AG04449 (cell line): ENCODE results near the gene PIGV.
"Not testable (repeated sequence)": the region's sequence is repeated elsewhere in the genome, so short reads cannot be mapped to it uniquely, and the experiment has no call there.

ENCODE experiments used
- CTCF ChIA-PET: fragments of 350-600 bp; formaldehyde crosslinking; extraction: SDS; loops from one replicate; lab custom pipeline; 2021; ENCODE audit warnings: antibody characterized with exemption; lab: Yijun Ruan, JAX
- POLR2A ChIA-PET: fragments of 400-600, 350-600 bp; formaldehyde crosslinking; extraction: SDS; loops from one replicate; lab custom pipeline; 2020; ENCODE audit warnings: antibody characterized with exemption, inconsistent platforms; lab: Yijun Ruan, JAX
- DNase-seq: peaks from one replicate; pipeline ENCODE4 v3.0.0-alpha.2; 2010; ENCODE audit warnings: low read depth, low spot score
- H3K4me3 ChIP-seq: 2 replicates; pipeline ENCODE4 v1.5.1; 2011; ENCODE audit warnings: low read depth, mild to moderate bottlenecking, control low read depth, low read length
- TF ChIP-seq, protein P1 (sequence below): IDR thresholded peaks from one replicate; pipeline ENCODE4 v1.5.1; 2011; ENCODE audit warnings: mild to moderate bottlenecking, moderate library complexity, low read length, control low read depth, inconsistent platforms; ENCODE audit not compliant: insufficient read depth; ENCODE audit errors: missing control alignments

Gene PIGV

DNA sequence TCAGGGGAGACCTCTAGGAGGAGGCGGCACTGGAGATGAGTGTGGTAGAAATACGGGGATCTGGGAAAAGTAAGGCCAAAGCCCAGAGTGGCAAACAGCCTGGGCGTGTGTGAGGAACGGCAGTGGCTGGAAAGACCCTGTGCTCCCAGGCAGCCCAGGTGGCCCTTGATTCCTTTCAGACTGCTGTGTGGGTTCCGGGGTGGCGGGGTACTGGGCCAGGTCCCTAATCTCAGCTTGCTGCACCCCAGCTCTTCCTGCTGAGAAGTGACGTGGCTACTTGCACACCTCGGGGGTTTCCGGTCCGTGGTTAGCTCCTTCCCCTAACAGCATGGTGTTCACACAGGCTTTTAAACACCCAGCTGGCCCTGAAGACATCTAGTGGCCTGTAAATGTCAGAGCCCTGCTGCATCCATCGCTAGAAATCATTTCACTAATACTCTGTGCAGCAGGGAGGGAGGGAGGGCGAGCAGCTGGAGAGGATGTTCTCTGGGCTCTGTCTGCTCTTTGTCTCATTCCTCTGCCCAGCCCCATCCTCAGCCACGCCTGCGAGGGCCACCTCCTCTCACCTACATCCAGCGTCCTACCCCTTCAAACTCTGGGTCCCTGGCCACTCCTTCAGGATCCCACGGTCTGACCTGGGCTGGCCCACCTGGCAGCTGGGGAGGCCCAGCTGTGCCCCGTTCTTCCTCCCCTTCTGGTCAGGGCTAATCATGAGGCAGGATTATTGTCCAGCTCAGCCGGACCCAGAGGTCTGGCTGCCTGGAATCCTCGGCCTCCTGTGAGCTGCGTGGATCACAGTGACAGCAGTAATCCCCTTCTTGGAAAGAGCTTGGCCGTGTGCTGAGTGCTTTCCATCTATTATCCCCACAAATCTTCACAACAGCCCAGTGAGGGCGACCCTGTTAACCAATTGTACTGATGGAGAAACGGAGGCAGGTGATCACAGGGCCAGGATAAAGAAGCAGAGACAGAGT, 46.0 kb downstream of the PIGV start:
- POLR2A ChIA-PET = no interaction called here
- TF ChIP-seq, protein P1, sequence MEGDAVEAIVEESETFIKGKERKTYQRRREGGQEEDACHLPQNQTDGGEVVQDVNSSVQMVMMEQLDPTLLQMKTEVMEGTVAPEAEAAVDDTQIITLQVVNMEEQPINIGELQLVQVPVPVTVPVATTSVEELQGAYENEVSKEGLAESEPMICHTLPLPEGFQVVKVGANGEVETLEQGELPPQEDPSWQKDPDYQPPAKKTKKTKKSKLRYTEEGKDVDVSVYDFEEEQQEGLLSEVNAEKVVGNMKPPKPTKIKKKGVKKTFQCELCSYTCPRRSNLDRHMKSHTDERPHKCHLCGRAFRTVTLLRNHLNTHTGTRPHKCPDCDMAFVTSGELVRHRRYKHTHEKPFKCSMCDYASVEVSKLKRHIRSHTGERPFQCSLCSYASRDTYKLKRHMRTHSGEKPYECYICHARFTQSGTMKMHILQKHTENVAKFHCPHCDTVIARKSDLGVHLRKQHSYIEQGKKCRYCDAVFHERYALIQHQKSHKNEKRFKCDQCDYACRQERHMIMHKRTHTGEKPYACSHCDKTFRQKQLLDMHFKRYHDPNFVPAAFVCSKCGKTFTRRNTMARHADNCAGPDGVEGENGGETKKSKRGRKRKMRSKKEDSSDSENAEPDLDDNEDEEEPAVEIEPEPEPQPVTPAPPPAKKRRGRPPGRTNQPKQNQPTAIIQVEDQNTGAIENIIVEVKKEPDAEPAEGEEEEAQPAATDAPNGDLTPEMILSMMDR = no peak
- no peak overlapping the region for H3K4me3 ChIP-seq
- no peak for DNase-seq
- CTCF ChIA-PET = interaction anchor here (1.2 to 1.9 kb wide), 4 partner anchors 8 to 236 kb away, joined by 3 to 10 read pairs (median 4); partner anchors contain the start of gene ZDHHC18

DNA sequence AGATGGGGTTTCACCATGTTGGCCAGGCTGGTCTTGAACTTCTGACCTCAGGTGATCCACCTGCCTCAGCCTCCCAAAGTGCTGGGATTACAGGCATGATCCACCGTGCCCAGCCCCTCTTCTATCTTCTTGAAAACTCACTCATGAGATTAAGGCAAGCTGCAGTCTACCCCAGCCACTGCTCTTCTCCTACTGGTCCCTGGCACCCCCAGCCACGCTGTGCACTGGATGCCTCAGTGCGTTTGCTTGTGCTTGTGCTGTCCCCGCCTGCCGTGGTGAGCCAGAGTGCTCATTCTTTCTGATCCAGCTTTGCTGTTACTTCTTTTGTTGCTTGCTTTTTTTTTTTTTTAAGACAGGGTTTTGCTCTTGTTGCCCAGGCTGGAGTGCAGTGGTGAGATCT, 49.9 kb downstream of the PIGV start:
- POLR2A ChIA-PET, DNase-seq, H3K4me3 ChIP-seq: not testable (repeated sequence)
- CTCF ChIA-PET = interaction anchor here (0.8 to 1.2 kb wide), 2 partner anchors 10 to 41 kb away, joined by 3 read pairs; no protein-coding TSS in a partner anchor

DNA sequence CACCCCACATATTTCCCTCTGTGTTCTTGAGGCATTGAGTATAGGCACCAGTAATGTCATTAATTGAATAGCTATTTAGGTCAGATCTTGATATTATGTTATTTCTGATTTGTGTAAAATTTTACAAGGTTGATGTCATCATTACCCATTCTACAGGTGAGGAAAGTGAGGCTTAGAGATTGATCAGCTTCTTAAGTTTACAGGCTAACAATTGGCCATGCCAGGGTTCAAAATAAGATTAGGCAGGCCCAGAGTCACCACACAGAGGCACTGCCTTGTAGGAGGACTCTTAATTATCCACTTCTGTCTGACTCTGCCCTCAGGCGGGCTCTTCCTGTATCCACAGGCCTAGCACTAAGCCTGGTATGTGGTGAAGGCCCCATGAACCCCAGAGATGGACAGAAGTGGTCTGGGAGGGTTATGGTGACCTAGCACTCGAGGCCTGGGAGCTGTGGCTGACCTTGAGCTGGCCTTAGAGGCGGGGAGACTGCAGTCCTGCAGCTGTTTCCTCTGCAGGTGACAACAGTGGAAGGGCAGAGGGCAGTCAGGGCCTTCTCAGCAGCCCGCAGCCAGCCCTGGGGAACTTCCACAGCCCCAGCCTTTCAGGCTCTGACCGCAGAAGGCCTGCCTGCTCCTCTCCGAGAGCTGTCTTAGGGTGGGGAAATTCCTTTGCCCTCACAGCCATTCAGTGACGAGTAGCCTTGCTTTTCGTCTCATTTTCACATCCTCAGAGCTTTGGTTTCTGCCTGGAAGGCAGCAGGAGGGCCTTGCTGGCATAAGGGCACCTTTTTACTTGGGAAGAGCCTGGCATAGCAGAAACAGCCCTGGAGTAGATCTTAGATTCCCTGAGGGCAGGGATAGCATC, 51.0 kb downstream of the PIGV start:
- DNase-seq = no peak
- TF ChIP-seq, protein P1 = no peak
- no peak overlapping the region for H3K4me3 ChIP-seq
- ChIA-PET CTCF (interaction anchor here (0.8 to 1.5 kb wide), 4 partner anchors 29 to 244 kb away, joined by 3 read pairs; no protein-coding TSS in a partner anchor), POLR2A (no interaction called here)

DNA sequence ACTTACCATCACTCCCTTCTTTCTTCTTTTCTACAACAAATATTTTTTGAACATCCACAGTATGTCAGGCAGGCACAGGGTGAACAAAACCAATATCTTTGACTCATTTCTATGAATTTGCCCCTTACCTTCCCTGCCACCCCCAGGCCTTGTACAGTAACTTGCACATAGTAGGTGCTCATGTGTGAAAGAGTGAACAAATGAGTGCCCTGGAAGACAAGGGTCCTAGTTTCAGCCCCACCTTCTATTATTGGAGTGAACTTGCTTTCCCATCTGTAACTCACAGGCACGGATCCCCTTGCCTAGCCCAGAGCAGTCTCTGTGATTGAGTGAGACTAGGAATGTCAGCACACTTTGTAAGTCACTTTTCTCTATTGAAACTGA, 51.6 kb downstream of the PIGV start:
- ChIA-PET CTCF (interaction anchor here (1.1 to 1.5 kb wide), 2 partner anchors 29 to 42 kb away, joined by 3 read pairs; no protein-coding TSS in a partner anchor), POLR2A (no interaction called here)
- TF ChIP-seq, protein P1 = no peak
- DNase-seq = no peak
- no peak overlapping the region for H3K4me3 ChIP-seq

DNA sequence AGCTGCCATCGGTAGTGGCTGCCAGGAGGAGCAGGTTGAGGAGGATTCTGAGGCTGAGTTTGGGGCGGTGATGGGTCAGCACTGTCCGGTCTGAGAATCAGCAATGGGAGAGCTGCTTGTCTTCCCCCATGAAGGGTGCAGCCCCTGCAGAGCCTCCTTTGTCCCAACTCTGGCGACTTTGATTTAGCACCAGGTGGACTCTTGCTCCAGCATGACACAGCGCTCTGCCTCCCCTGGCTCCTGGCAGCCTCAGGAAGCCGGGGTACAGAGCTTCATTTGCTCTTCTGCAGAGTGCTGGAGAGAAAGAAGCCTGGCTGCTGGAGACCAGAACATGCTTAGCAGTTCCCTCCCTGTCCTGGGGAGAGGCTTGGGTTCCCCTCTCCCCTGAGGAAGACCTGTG, 52.0 kb downstream of the PIGV start:
- no peak overlapping the region for H3K4me3 ChIP-seq
- TF ChIP-seq, protein P1 = no peak
- ChIA-PET CTCF (interaction anchor here (0.7 to 1.6 kb wide), 5 partner anchors 14 to 42 kb away, joined by 3 to 6 read pairs (median 3); no protein-coding TSS in a partner anchor), POLR2A (no interaction called here)
- DNase-seq = no peak

DNA sequence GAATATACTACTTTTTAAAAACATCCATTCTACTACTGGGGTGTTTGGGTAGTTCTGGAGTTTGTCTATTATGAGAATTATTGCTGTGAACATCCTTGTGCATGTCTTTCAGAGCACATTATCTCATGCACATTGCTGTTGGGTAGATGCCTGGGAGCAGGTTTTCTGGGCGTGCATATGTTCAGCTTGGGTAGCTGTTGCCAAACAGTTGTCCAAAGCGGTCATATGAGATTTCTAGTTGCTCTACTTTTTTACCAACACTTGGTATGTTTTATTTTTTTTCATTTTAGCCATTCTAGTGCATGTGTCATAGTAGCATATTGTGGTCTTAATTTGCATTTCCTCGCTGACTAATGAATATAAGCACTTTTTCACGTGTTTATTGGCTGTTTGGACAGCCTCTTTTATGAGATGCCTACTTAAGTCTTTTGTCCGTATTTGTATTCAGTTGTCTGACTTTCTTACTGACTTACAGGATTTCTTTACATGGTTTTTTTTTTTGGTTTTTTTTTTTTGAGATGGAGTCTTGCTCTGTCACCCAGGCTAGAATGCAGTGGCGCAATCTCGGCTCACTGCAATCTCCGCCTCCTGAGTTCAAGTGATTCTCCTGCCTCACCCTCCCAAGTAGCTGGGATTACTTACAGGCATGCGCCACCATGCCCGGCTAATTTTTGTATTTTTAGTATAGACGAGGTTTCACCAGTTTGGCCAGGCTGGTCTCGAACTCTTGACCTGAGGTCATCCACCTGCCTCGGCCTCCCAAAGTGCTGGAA, 56.9 kb downstream of the PIGV start:
- H3K4me3 ChIP-seq = no peak overlapping the region
- no peak for DNase-seq
- ChIA-PET POLR2A (no interaction called here), CTCF (interaction anchor here (1.4 kb wide), 1 partner anchor 9 kb away, joined by 3 read pairs; no protein-coding TSS in a partner anchor)
- TF ChIP-seq, protein P1 = no peak

DNA sequence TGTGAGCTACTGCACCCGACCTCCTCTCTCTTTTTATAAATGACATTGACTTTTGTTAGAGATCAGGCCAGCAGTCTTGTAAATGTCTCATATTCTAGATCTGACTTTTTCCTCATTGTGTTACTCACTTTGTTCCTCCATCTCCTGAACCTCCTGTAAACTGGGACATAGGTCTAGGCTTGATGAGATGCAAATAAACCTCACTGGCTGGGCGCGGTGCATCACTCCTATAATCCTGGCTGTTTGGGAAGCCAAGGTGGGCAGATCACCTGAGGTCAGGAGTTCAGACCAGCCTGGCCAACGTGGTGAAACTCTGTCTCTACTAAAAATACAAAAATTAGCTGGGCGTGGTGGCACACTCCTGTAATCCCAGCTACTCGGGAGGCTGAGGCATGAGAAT, 60.1 kb downstream of the PIGV start:
- CTCF ChIA-PET = interaction anchor here (0.7 to 5.0 kb wide), 8 partner anchors 12 to 248 kb away, joined by 3 to 52 read pairs (median 8); partner anchors contain the start of genes GPN2, SFN and ZDHHC18
- POLR2A ChIA-PET = not testable (repeated sequence)

More for the DNA sequence above, 60.1 kb downstream of the PIGV start:
- not testable (repeated sequence) for DNase-seq, H3K4me3 ChIP-seq
